ENCODE data around the gene NOX1.
"Not testable (repeated sequence)": the region's sequence is repeated elsewhere in the genome, so short reads cannot be mapped to it uniquely, and the experiment has no call there.

The NOX1 gene

DNA sequence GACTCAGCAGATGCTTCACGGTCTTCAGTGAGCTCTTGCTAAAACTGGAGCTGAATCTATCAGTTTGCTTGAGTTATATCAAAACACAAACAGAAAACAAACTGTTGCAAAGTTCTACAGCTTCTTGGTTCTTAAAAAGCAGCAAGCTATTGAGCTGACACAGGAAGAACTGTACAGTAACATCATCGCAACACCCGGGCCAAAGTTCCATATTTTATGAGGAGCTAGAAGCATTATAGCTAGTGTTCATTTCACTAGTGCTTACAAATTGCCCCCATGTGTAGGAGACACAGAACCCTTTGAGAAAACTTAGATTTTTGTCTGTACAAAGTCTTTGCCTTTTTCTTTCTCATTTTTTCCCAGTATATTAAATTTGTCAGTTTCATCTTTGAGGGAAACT is 71.3 kb downstream of the NOX1 start:
- no peaks in the 10 kb centered on the region for H3K36me3 Mint-ChIP-seq (ENCODE audit: low read depth)
- no peak overlapping the region for H3K4me3 Mint-ChIP-seq
- H3K27ac Mint-ChIP-seq: no peak overlapping the region
- no peak for DNase-seq (ENCODE audit: low spot score)
- H3K9me3 Mint-ChIP-seq: peaks cover 3% of the 10 kb centered on the region
- peaks cover 5% of the 10 kb centered on the region for H3K27me3 Mint-ChIP-seq (ENCODE audit: low read depth)
- no peaks in the 10 kb centered on the region for H3K4me1 Mint-ChIP-seq (ENCODE audit: low read depth)

- H3K27ac Mint-ChIP-seq: no peak overlapping the region
- no peak overlapping the region for H3K4me3 Mint-ChIP-seq
- no peaks in the 10 kb centered on the region for H3K9me3 Mint-ChIP-seq
- no peaks in the 10 kb centered on the region for H3K4me1 Mint-ChIP-seq (ENCODE audit: low read depth)
- H3K27me3 Mint-ChIP-seq (ENCODE audit: low read depth): peaks cover 2% of the 10 kb centered on the region
- no peak for DNase-seq (ENCODE audit: low spot score)
- no peaks in the 10 kb centered on the region for H3K36me3 Mint-ChIP-seq (ENCODE audit: low read depth)
Measured at GRCh38 chrX:100798484-100799214, 75.5 kb downstream of the NOX1 start.

GRCh38 chrX:100797359-100797758 is 76.8 kb downstream of the NOX1 start:
- Mint-ChIP-seq H3K36me3 (ENCODE audit: low read depth) (no peaks in the 10 kb centered on the region), H3K4me3 (no peak overlapping the region), H3K4me1 (ENCODE audit: low read depth) (no peaks in the 10 kb centered on the region), H3K27ac (no peak overlapping the region), H3K9me3 (no peaks in the 10 kb centered on the region), H3K27me3 (ENCODE audit: low read depth) (no peaks in the 10 kb centered on the region)
- no peak for DNase-seq (ENCODE audit: low spot score)

GRCh38 chrX:100796371-100796770 is 77.8 kb downstream of the NOX1 start:
- not testable (repeated sequence) for H3K4me1 Mint-ChIP-seq (ENCODE audit: low read depth); H3K36me3 Mint-ChIP-seq (ENCODE audit: low read depth); DNase-seq (ENCODE audit: low spot score); H3K4me3 Mint-ChIP-seq; H3K9me3 Mint-ChIP-seq; H3K27me3 Mint-ChIP-seq (ENCODE audit: low read depth); H3K27ac Mint-ChIP-seq

All from T-helper 2 cell treated with Interferon-gamma antibody and Interleukin-4, amounts not matched to agents 5 μg/mL and 100 μg/mL, for 36 hours (primary cell).